ENCODE data around the gene RAVER1. TPM values are rescaled to one million over a fixed set of nuclear protein-coding genes. Genes with fewer than 3 reads are reported as not detected.
"Not testable (repeated sequence)": the region's sequence is repeated elsewhere in the genome, so short reads cannot be mapped to it uniquely, and the experiment has no call there.

RAVER1 gene
- total RNA-seq, 1 experiment from 2014 or later, result 7.1 TPM

- DNase-seq (ENCODE audit: low spot score), result no peak
Observed at GRCh38 chr19:10344780-10345179, 11.5 kb upstream of the RAVER1 start.

- no peak for DNase-seq (ENCODE audit: low spot score)
Observed at GRCh38 chr19:10343495-10343894, 10.2 kb upstream of the RAVER1 start.

GRCh38 chr19:10339977-10340376 is 6.6 kb upstream of the RAVER1 start:
- no peak for DNase-seq (ENCODE audit: low spot score)

- DNase-seq (ENCODE audit: low spot score), result no peak
Observed at GRCh38 chr19:10339380-10339960, 6.1 kb upstream of the RAVER1 start, which contains the start of gene ICAM3. Gene ICAM3 (minus strand): TSS chr19:10339624. CDS start chr19:10339614, 10 bp downstream.

GRCh38 chr19:10338940-10339339 is 5.6 kb upstream of the RAVER1 start:
- DNase-seq (ENCODE audit: low spot score), result no peak

- not testable (repeated sequence) for DNase-seq (ENCODE audit: low spot score)
Observed at GRCh38 chr19:10336725-10337124, 3.4 kb upstream of the RAVER1 start.

GRCh38 chr19:10335352-10335985 is 2.1 kb upstream of the RAVER1 start:
- DNase-seq (ENCODE audit: low spot score), result no peak

GRCh38 chr19:10334588-10335351 is 1.4 kb upstream of the RAVER1 start:
- DNase-seq (ENCODE audit: low spot score), result peak; percentile 91

- peak; percentile 37 for DNase-seq (ENCODE audit: low spot score)
Observed at GRCh38 chr19:10333758-10334587, 644 bp upstream of the RAVER1 start.

GRCh38 chr19:10332158-10332964 is 968 bp downstream of the RAVER1 start:
- DNase-seq (ENCODE audit: low spot score), result no peak

GRCh38 chr19:10329555-10329954 is 3.8 kb downstream of the RAVER1 start:
- no peak for DNase-seq (ENCODE audit: low spot score)

- no peak for DNase-seq (ENCODE audit: low spot score)
Observed at GRCh38 chr19:10328558-10329429, 4.5 kb downstream of the RAVER1 start.

- DNase-seq (ENCODE audit: low spot score), result no peak
Observed at GRCh38 chr19:10327793-10328192, 5.5 kb downstream of the RAVER1 start.

- no peak for DNase-seq (ENCODE audit: low spot score)
Observed at GRCh38 chr19:10325732-10326131, 7.6 kb downstream of the RAVER1 start.

GRCh38 chr19:10321874-10322835 is 11.2 kb downstream of the RAVER1 start:
- no peak for DNase-seq (ENCODE audit: low spot score)

GRCh38 chr19:10321417-10321797 is 11.9 kb downstream of the RAVER1 start:
- no peak for DNase-seq (ENCODE audit: low spot score)

- no peak for DNase-seq (ENCODE audit: low spot score)
Observed at GRCh38 chr19:10320602-10321416, 12.5 kb downstream of the RAVER1 start.

Measured in H4 (cell line).